ENCODE measurements around the gene GMPR. TPM values are rescaled to one million over a fixed set of nuclear protein-coding genes. Genes with fewer than 3 reads are reported as not detected.
A peak's percentile ranks its signal among the peaks of the same experiment; 100 is the strongest.

Gene GMPR
- total RNA-seq, 2 experiments from 2014 or later: 1.4 to 1.6 TPM

- Mint-ChIP-seq H3K27ac (no peak overlapping the region), H3K4me1 (no peaks in the 10 kb centered on the region), H3K36me3 (ENCODE audit: low read depth) (no peaks in the 10 kb centered on the region), H3K4me3 (no peak overlapping the region), H3K27me3 (no peaks in the 10 kb centered on the region), H3K9me3 (ENCODE audit: low read depth) (no peaks in the 10 kb centered on the region)
- ChIA-PET POLR2A (interaction anchor here (0.6 kb wide), 1 partner anchor 22 kb away, joined by 3 read pairs; no protein-coding TSS in a partner anchor), CTCF (interaction anchor here (0.6 to 2.2 kb wide), 2 partner anchors 8 to 21 kb away, joined by 3 to 7 read pairs; no protein-coding TSS in a partner anchor)
- DNase-seq (no peak), ATAC-seq (no peak)
- intact Hi-C loops (cut with DNase I, micrococcal nuclease): no loop called here
Observed at GRCh38 chr6:16278048-16278724, 39.8 kb downstream of the GMPR start.

- no peaks in the 10 kb centered on the region for H3K9me3 Mint-ChIP-seq (ENCODE audit: low read depth)
- ChIA-PET CTCF (no interaction called here), POLR2A (interaction anchor here (0.6 kb wide), 1 partner anchor 22 kb away, joined by 3 read pairs; no protein-coding TSS in a partner anchor)
- H3K4me3 Mint-ChIP-seq: no peak overlapping the region
- H3K27ac Mint-ChIP-seq: no peak overlapping the region
- H3K36me3 Mint-ChIP-seq (ENCODE audit: low read depth): no peaks in the 10 kb centered on the region
- no peaks in the 10 kb centered on the region for H3K4me1 Mint-ChIP-seq
- ATAC-seq: no peak
- H3K27me3 Mint-ChIP-seq: no peaks in the 10 kb centered on the region
- DNase-seq: no peak
- intact Hi-C loops (cut with DNase I, micrococcal nuclease): no loop called here
Observed at GRCh38 chr6:16278750-16279149, 40.4 kb downstream of the GMPR start.

GRCh38 chr6:16279243-16279642, 40.9 kb downstream of the GMPR start:
- CTCF ChIA-PET: no interaction called here
- ATAC-seq (no peak), DNase-seq (no peak)
- intact Hi-C loops (cut with DNase I, micrococcal nuclease): no loop called here
- H3K4me1 Mint-ChIP-seq: no peaks in the 10 kb centered on the region
- H3K9me3 Mint-ChIP-seq (ENCODE audit: low read depth): no peaks in the 10 kb centered on the region
- no peaks in the 10 kb centered on the region for H3K36me3 Mint-ChIP-seq (ENCODE audit: low read depth)
- H3K27me3 Mint-ChIP-seq: no peaks in the 10 kb centered on the region
- H3K4me3 Mint-ChIP-seq: no peak overlapping the region
- H3K27ac Mint-ChIP-seq: no peak overlapping the region
- POLR2A ChIA-PET: no interaction called here

- H3K27ac Mint-ChIP-seq: no peak overlapping the region
- intact Hi-C loops (cut with DNase I, micrococcal nuclease): no loop called here
- no peaks in the 10 kb centered on the region for H3K4me1 Mint-ChIP-seq
- CTCF ChIA-PET: no interaction called here
- H3K36me3 Mint-ChIP-seq (ENCODE audit: low read depth): no peaks in the 10 kb centered on the region
- H3K9me3 Mint-ChIP-seq (ENCODE audit: low read depth): no peaks in the 10 kb centered on the region
- no peaks in the 10 kb centered on the region for H3K27me3 Mint-ChIP-seq
- POLR2A ChIA-PET: no interaction called here
- ATAC-seq (no peak), DNase-seq (no peak)
- no peak overlapping the region for H3K4me3 Mint-ChIP-seq
Observed at GRCh38 chr6:16282370-16282769, 44.0 kb downstream of the GMPR start.

GRCh38 chr6:16284472-16284871, 46.1 kb downstream of the GMPR start:
- H3K27me3 Mint-ChIP-seq: no peaks in the 10 kb centered on the region
- DNase-seq: no peak
- CTCF ChIA-PET: interaction anchor here (0.6 kb wide), 1 partner anchor 33 kb away, joined by 3 read pairs; no protein-coding TSS in a partner anchor
- H3K9me3 Mint-ChIP-seq (ENCODE audit: low read depth): no peaks in the 10 kb centered on the region
- no peak overlapping the region for H3K4me3 Mint-ChIP-seq
- H3K27ac Mint-ChIP-seq: no peak overlapping the region
- POLR2A ChIA-PET: no interaction called here
- no peaks in the 10 kb centered on the region for H3K36me3 Mint-ChIP-seq (ENCODE audit: low read depth)
- no peaks in the 10 kb centered on the region for H3K4me1 Mint-ChIP-seq
- intact Hi-C loops (cut with DNase I, micrococcal nuclease): no loop called here
- ATAC-seq: no peak

GRCh38 chr6:16285467-16286150, 47.2 kb downstream of the GMPR start:
- no peak for ATAC-seq
- H3K9me3 Mint-ChIP-seq (ENCODE audit: low read depth): no peaks in the 10 kb centered on the region
- ChIA-PET POLR2A (no interaction called here), CTCF (interaction anchor here (0.7 to 1.7 kb wide), 10 partner anchors 8 to 801 kb away, joined by 3 to 7 read pairs (median 4); no protein-coding TSS in a partner anchor)
- no peaks in the 10 kb centered on the region for H3K4me1 Mint-ChIP-seq
- no peak overlapping the region for H3K4me3 Mint-ChIP-seq
- no peaks in the 10 kb centered on the region for H3K36me3 Mint-ChIP-seq (ENCODE audit: low read depth)
- intact Hi-C loops (cut with DNase I, micrococcal nuclease): loop anchor here (1.0 to 2.0 kb wide), 2 partner anchors 45 to 46 kb away; no protein-coding TSS in a partner anchor
- H3K27me3 Mint-ChIP-seq: no peaks in the 10 kb centered on the region
- DNase-seq: no peak
- H3K27ac Mint-ChIP-seq: no peak overlapping the region

GRCh38 chr6:16286151-16286522, 47.8 kb downstream of the GMPR start:
- DNase-seq (peak; percentile 52), ATAC-seq (no peak)
- Mint-ChIP-seq H3K4me1 (no peaks in the 10 kb centered on the region), H3K9me3 (ENCODE audit: low read depth) (no peaks in the 10 kb centered on the region), H3K27ac (no peak overlapping the region), H3K36me3 (ENCODE audit: low read depth) (no peaks in the 10 kb centered on the region), H3K4me3 (no peak overlapping the region), H3K27me3 (no peaks in the 10 kb centered on the region)
- ChIA-PET CTCF (interaction anchor here (0.7 to 1.7 kb wide), 11 partner anchors 9 to 800 kb away, joined by 3 to 7 read pairs (median 3); no protein-coding TSS in a partner anchor), POLR2A (no interaction called here)
- intact Hi-C loops (cut with DNase I, micrococcal nuclease): loop anchor here (1.0 to 2.0 kb wide), 2 partner anchors 45 kb away; no protein-coding TSS in a partner anchor

- Mint-ChIP-seq H3K36me3 (ENCODE audit: low read depth) (no peaks in the 10 kb centered on the region), H3K27ac (no peak overlapping the region), H3K9me3 (ENCODE audit: low read depth) (no peaks in the 10 kb centered on the region), H3K27me3 (no peaks in the 10 kb centered on the region), H3K4me3 (no peak overlapping the region), H3K4me1 (no peaks in the 10 kb centered on the region)
- intact Hi-C loops (cut with DNase I, micrococcal nuclease): no loop called here
- ChIA-PET CTCF (interaction anchor here (1.0 kb wide), 1 partner anchor 25 kb away, joined by 3 read pairs; no protein-coding TSS in a partner anchor), POLR2A (no interaction called here)
- no peak for DNase-seq
- ATAC-seq: no peak
Observed at GRCh38 chr6:16288163-16288562, 49.8 kb downstream of the GMPR start.

- intact Hi-C loops (cut with DNase I, micrococcal nuclease): no loop called here
- no peak overlapping the region for H3K27ac Mint-ChIP-seq
- H3K4me1 Mint-ChIP-seq: no peaks in the 10 kb centered on the region
- ChIA-PET CTCF (interaction anchor here (0.9 kb wide), 1 partner anchor 24 kb away, joined by 4 read pairs; no protein-coding TSS in a partner anchor), POLR2A (no interaction called here)
- ATAC-seq (no peak), DNase-seq (no peak)
- H3K27me3 Mint-ChIP-seq: no peaks in the 10 kb centered on the region
- H3K9me3 Mint-ChIP-seq (ENCODE audit: low read depth): no peaks in the 10 kb centered on the region
- no peak overlapping the region for H3K4me3 Mint-ChIP-seq
- no peaks in the 10 kb centered on the region for H3K36me3 Mint-ChIP-seq (ENCODE audit: low read depth)
Observed at GRCh38 chr6:16291739-16292138, 53.4 kb downstream of the GMPR start.

- Mint-ChIP-seq H3K4me3 (no peak overlapping the region), H3K36me3 (ENCODE audit: low read depth) (no peaks in the 10 kb centered on the region), H3K27ac (no peak overlapping the region), H3K9me3 (ENCODE audit: low read depth) (no peaks in the 10 kb centered on the region), H3K27me3 (no peaks in the 10 kb centered on the region), H3K4me1 (no peaks in the 10 kb centered on the region)
- intact Hi-C loops (cut with DNase I, micrococcal nuclease): no loop called here
- ChIA-PET CTCF (no interaction called here), POLR2A (no interaction called here)
- ATAC-seq (no peak), DNase-seq (no peak)
Observed at GRCh38 chr6:16292432-16292831, 54.0 kb downstream of the GMPR start.

GRCh38 chr6:16292942-16293341, 54.6 kb downstream of the GMPR start:
- POLR2A ChIA-PET: no interaction called here
- H3K4me3 Mint-ChIP-seq: no peak overlapping the region
- H3K27me3 Mint-ChIP-seq: no peaks in the 10 kb centered on the region
- H3K4me1 Mint-ChIP-seq: no peaks in the 10 kb centered on the region
- CTCF ChIA-PET: no interaction called here
- no peaks in the 10 kb centered on the region for H3K36me3 Mint-ChIP-seq (ENCODE audit: low read depth)
- no peak overlapping the region for H3K27ac Mint-ChIP-seq
- ATAC-seq (no peak), DNase-seq (no peak)
- no peaks in the 10 kb centered on the region for H3K9me3 Mint-ChIP-seq (ENCODE audit: low read depth)
- intact Hi-C loops (cut with DNase I, micrococcal nuclease): no loop called here

GRCh38 chr6:16294371-16294770, 56.0 kb downstream of the GMPR start:
- no peak overlapping the region for H3K27ac Mint-ChIP-seq
- ATAC-seq (no peak), DNase-seq (no peak)
- no peaks in the 10 kb centered on the region for H3K4me1 Mint-ChIP-seq
- H3K27me3 Mint-ChIP-seq: no peaks in the 10 kb centered on the region
- H3K9me3 Mint-ChIP-seq (ENCODE audit: low read depth): no peaks in the 10 kb centered on the region
- ChIA-PET CTCF (no interaction called here), POLR2A (no interaction called here)
- no peaks in the 10 kb centered on the region for H3K36me3 Mint-ChIP-seq (ENCODE audit: low read depth)
- intact Hi-C loops (cut with DNase I, micrococcal nuclease): no loop called here
- H3K4me3 Mint-ChIP-seq: no peak overlapping the region
